8988T (cell line): Measurements from ENCODE around the gene MAPKBP1.
A peak's percentile ranks its signal among the peaks of the same experiment; 100 is the strongest.
"Not testable (repeated sequence)": the region's sequence is repeated elsewhere in the genome, so short reads cannot be mapped to it uniquely, and the experiment has no call there.

ENCODE experiments used
- DNase-seq: peaks from one replicate; pipeline ENCODE4 v3.0.0; 2011

Gene MAPKBP1

GRCh38 chr15:41774062-41774881, at the start of gene MAPKBP1:
TSS of gene MAPKBP1 (plus strand) at chr15:41774484. CDS start at chr15:41775276, 792 bp downstream.
- DNase-seq, result peak; percentile 75

GRCh38 chr15:41727143-41727542, 47.1 kb upstream of the MAPKBP1 start:
- no peak for DNase-seq

GRCh38 chr15:41728061-41728460, 46.2 kb upstream of the MAPKBP1 start:
- not testable (repeated sequence) for DNase-seq

- DNase-seq, result no peak
Observed at GRCh38 chr15:41730543-41730942, 43.7 kb upstream of the MAPKBP1 start.

GRCh38 chr15:41732483-41732882, 41.8 kb upstream of the MAPKBP1 start:
- no peak for DNase-seq

- no peak for DNase-seq
Observed at GRCh38 chr15:41734079-41734478, 40.2 kb upstream of the MAPKBP1 start.

GRCh38 chr15:41735046-41735445, 39.2 kb upstream of the MAPKBP1 start:
- DNase-seq, result no peak

GRCh38 chr15:41735492-41735891, 38.8 kb upstream of the MAPKBP1 start:
- not testable (repeated sequence) for DNase-seq

GRCh38 chr15:41746802-41747201, 27.5 kb upstream of the MAPKBP1 start:
- no peak for DNase-seq

GRCh38 chr15:41756198-41756597, 18.1 kb upstream of the MAPKBP1 start:
- no peak for DNase-seq

GRCh38 chr15:41772720-41773331, 1.5 kb upstream of the MAPKBP1 start:
- no peak for DNase-seq

- no peak for DNase-seq
Observed at GRCh38 chr15:41773332-41773728, 954 bp upstream of the MAPKBP1 start.

- no peak for DNase-seq
Observed at GRCh38 chr15:41773729-41774061, 589 bp upstream of the MAPKBP1 start.

GRCh38 chr15:41774882-41775417, 666 bp downstream of the MAPKBP1 start:
- no peak for DNase-seq

GRCh38 chr15:41775651-41776050, 1.4 kb downstream of the MAPKBP1 start:
- no peak for DNase-seq

GRCh38 chr15:41777421-41777973, 3.2 kb downstream of the MAPKBP1 start:
- no peak for DNase-seq

GRCh38 chr15:41778521-41778920, 4.2 kb downstream of the MAPKBP1 start:
- no peak for DNase-seq

- DNase-seq, result no peak
Observed at GRCh38 chr15:41779662-41780157, 5.4 kb downstream of the MAPKBP1 start.

GRCh38 chr15:41780266-41780665, 6.0 kb downstream of the MAPKBP1 start:
- no peak for DNase-seq

GRCh38 chr15:41780727-41781126, 6.4 kb downstream of the MAPKBP1 start:
- no peak for DNase-seq

- no peak for DNase-seq
Observed at GRCh38 chr15:41782371-41783282, 8.3 kb downstream of the MAPKBP1 start.

- DNase-seq, result no peak
Observed at GRCh38 chr15:41783296-41783695, 9.0 kb downstream of the MAPKBP1 start.

- no peak for DNase-seq
Observed at GRCh38 chr15:41788262-41788661, 14.0 kb downstream of the MAPKBP1 start.
